ENCODE data around the gene PTTG1IP.

The PTTG1IP gene

GRCh38 chr21:44858291-44858690, 15.2 kb downstream of the PTTG1IP start:
- no peak for DNase-seq

- no peak for DNase-seq
Observed at GRCh38 chr21:44857127-44857892, 16.2 kb downstream of the PTTG1IP start.

GRCh38 chr21:44856131-44856530, 17.4 kb downstream of the PTTG1IP start:
- no peak for DNase-seq

- DNase-seq = no peak
Observed at GRCh38 chr21:44855572-44855971, 17.9 kb downstream of the PTTG1IP start.

GRCh38 chr21:44854664-44855446, 18.6 kb downstream of the PTTG1IP start:
- no peak for DNase-seq

GRCh38 chr21:44854391-44854663, 19.2 kb downstream of the PTTG1IP start:
- no peak for DNase-seq

GRCh38 chr21:44853601-44854390, 19.7 kb downstream of the PTTG1IP start:
- no peak for DNase-seq

GRCh38 chr21:44850905-44851657, 22.4 kb downstream of the PTTG1IP start:
- no peak for DNase-seq

GRCh38 chr21:44850208-44850800, 23.2 kb downstream of the PTTG1IP start:
- DNase-seq = no peak

GRCh38 chr21:44849616-44850130, 23.8 kb downstream of the PTTG1IP start:
- no peak for DNase-seq

GRCh38 chr21:44848821-44849521, 24.5 kb downstream of the PTTG1IP start:
- DNase-seq = no peak

- no peak for DNase-seq
Observed at GRCh38 chr21:44847261-44848056, 26.0 kb downstream of the PTTG1IP start.

- no peak for DNase-seq
Observed at GRCh38 chr21:44846485-44847260, 26.8 kb downstream of the PTTG1IP start.

- DNase-seq = no peak
Observed at GRCh38 chr21:44846224-44846484, 27.3 kb downstream of the PTTG1IP start.

- DNase-seq = peak; percentile 36
Observed at GRCh38 chr21:44845418-44846223, 27.9 kb downstream of the PTTG1IP start.

GRCh38 chr21:44844256-44844655, 29.2 kb downstream of the PTTG1IP start:
- DNase-seq = no peak

- DNase-seq = no peak
Observed at GRCh38 chr21:44842721-44843445, 30.6 kb downstream of the PTTG1IP start.

- no peak for DNase-seq
Observed at GRCh38 chr21:44842087-44842486, 31.4 kb downstream of the PTTG1IP start.

- no peak for DNase-seq
Observed at GRCh38 chr21:44840771-44841170, 32.7 kb downstream of the PTTG1IP start.

Data from DMS153 (cell line).